Neural progenitor cell (in vitro differentiated cells): ENCODE data around the gene FOXG1. TPM values are rescaled to one million over a fixed set of nuclear protein-coding genes. Genes with fewer than 3 reads are reported as not detected.

Experiments
- DNase-seq: peaks from one replicate; pipeline ENCODE4 v3.0.0-alpha.2; 2016; ENCODE audit warnings: low spot score
- H2AFZ ChIP-seq: fragments of 200-600 bp; sonication (generic); replicated peaks from 2 replicates; pipeline ENCODE4 v1.6.1; 2016; ENCODE audit warnings: antibody characterized with exemption
- H3F3A ChIP-seq: fragments of 200-600 bp; sonication (generic); 2 replicates; pipeline ENCODE4 v1.6.1; 2016; ENCODE audit warnings: antibody characterized with exemption, low read depth
- H3K27ac ChIP-seq: fragments of 200-600 bp; sonication (generic); 2 replicates; pipeline ENCODE4 v1.5.1; 2016; ENCODE audit warnings: mild to moderate bottlenecking
- H3K27me3 ChIP-seq: fragments of 200-600 bp; sonication (generic); 2 replicates; pipeline ENCODE4 v1.6.1; 2016; ENCODE audit warnings: mild to moderate bottlenecking, moderate library complexity
- H3K36me3 ChIP-seq: fragments of 200-600 bp; sonication (generic); 2 replicates; pipeline ENCODE4 v1.5.1; 2016
- H3K4me1 ChIP-seq: fragments of 200-600 bp; sonication (generic); 2 replicates; pipeline ENCODE4 v1.6.1; 2016; ENCODE audit warnings: mixed run types
- H3K4me2 ChIP-seq: fragments of 200-600 bp; sonication (generic); 2 replicates; pipeline ENCODE4 v1.6.1; 2016
- H3K4me3 ChIP-seq: fragments of 200-600 bp; sonication (generic); 2 replicates; pipeline ENCODE4 v1.5.1; 2016
- H3K79me2 ChIP-seq: fragments of 200-600 bp; sonication (generic); 2 replicates; pipeline ENCODE4 v1.6.1; 2016; ENCODE audit warnings: low read depth
- H3K9ac ChIP-seq: fragments of 200-600 bp; sonication (generic); 2 replicates; pipeline ENCODE4 v1.6.1; 2016
- H3K9me3 ChIP-seq: fragments of 200-600 bp; sonication (generic); 2 replicates; pipeline ENCODE4 v1.5.1; 2016; ENCODE audit warnings: low read depth
- H4K20me1 ChIP-seq: fragments of 200-600 bp; sonication (generic); 2 replicates; pipeline ENCODE4 v1.6.1; 2016; ENCODE audit warnings: low read depth
- H3K27ac Mint-ChIP-seq: 3 replicates; pipeline ENCODE4 v1.8.0; 2021; ENCODE audit warnings: mixed read lengths
- H3K27me3 Mint-ChIP-seq: 2 replicates; pipeline ENCODE4 v1.8.0; 2022; ENCODE audit warnings: low read depth, mild to moderate bottlenecking, inconsistent platforms, moderate library complexity, mixed read lengths; ENCODE audit not compliant: insufficient read depth
- H3K36me3 Mint-ChIP-seq: 3 replicates; pipeline ENCODE4 v1.8.0; 2021; ENCODE audit warnings: mixed read lengths
- H3K4me1 Mint-ChIP-seq: 3 replicates; pipeline ENCODE4 v1.8.0; 2021; ENCODE audit warnings: mixed read lengths
- H3K4me3 Mint-ChIP-seq: 3 replicates; pipeline ENCODE4 v1.8.0; 2021; ENCODE audit warnings: mild to moderate bottlenecking, moderate library complexity, mixed read lengths
- H3K9me3 Mint-ChIP-seq: 3 replicates; pipeline ENCODE4 v1.8.0; 2020; ENCODE audit warnings: mixed read lengths
- CTCF ChIP-seq: fragments of 200-600 bp; sonication (generic); IDR thresholded peaks from 2 replicates; pipeline ENCODE4 v1.5.1; 2017; ENCODE audit warnings: antibody characterized with exemption, mild to moderate bottlenecking
- EZH2 ChIP-seq: fragments of 200-600 bp; sonication (generic); IDR thresholded peaks from 2 replicates; pipeline ENCODE4 v1.6.1; 2017; ENCODE audit warnings: antibody characterized with exemption, mild to moderate bottlenecking, moderate library complexity
- EZH2phosphoT487 ChIP-seq: fragments of 200-600 bp; sonication (generic); IDR thresholded peaks from 2 replicates; pipeline ENCODE4 v1.6.1; 2017; ENCODE audit warnings: antibody characterized with exemption
- total RNA-seq: library from RNA; depleted of rRNA; stranded (reverse); fragments of >200 nt; gene quantifications from 2 replicates; pipeline ENCODE4 v1.2.3, GENCODE V29; 2015; ENCODE audit warnings: low replicate concordance

FOXG1 gene
- total RNA-seq, 1 donor from 2014 or later: 0.69 TPM

GRCh38 chr14:28764257-28765160, 2.1 kb upstream of the FOXG1 start:
- H3K9ac ChIP-seq: no peak overlapping the region
- H3K4me1 ChIP-seq: peaks cover 10% of the 10 kb centered on the region
- H3K9me3 ChIP-seq: no peaks in the 10 kb centered on the region
- DNase-seq: peak; percentile 76
- H3K4me1 Mint-ChIP-seq: peaks cover 28% of the 10 kb centered on the region
- TF ChIP-seq CTCF: no peak
- peak; percentile 42 for TF ChIP-seq EZH2phosphoT487
- H3K4me3 Mint-ChIP-seq: peak overlapping the region; percentile 83
- H3K27me3 ChIP-seq: peaks cover 100% of the 10 kb centered on the region
- no peaks in the 10 kb centered on the region for H3K36me3 ChIP-seq
- H3K79me2 ChIP-seq: no peaks in the 10 kb centered on the region
- H3K27ac Mint-ChIP-seq: no peak overlapping the region
- H3K9me3 Mint-ChIP-seq: peaks cover 2% of the 10 kb centered on the region
- peak overlapping the region; percentile 61 for H3K4me3 ChIP-seq
- H3K36me3 Mint-ChIP-seq: no peaks in the 10 kb centered on the region
- H3K27me3 Mint-ChIP-seq: peaks cover 75% of the 10 kb centered on the region
- H2AFZ ChIP-seq: no peak overlapping the region
- no peak overlapping the region for H3K27ac ChIP-seq
- H3F3A ChIP-seq: peaks cover 35% of the 10 kb centered on the region
- peak overlapping the region; percentile 98 for H3K4me2 ChIP-seq
- peaks cover 49% of the 10 kb centered on the region for H4K20me1 ChIP-seq

GRCh38 chr14:28765169-28765830, 1.3 kb upstream of the FOXG1 start:
- peaks cover 100% of the 10 kb centered on the region for H3K27me3 ChIP-seq
- Mint-ChIP-seq H3K4me1 (peaks cover 21% of the 10 kb centered on the region), H3K36me3 (no peaks in the 10 kb centered on the region), H3K9me3 (peaks cover 2% of the 10 kb centered on the region), H3K4me3 (peak overlapping the region; percentile 83), H3K27ac (peak overlapping the region; percentile 57), H3K27me3 (peaks cover 67% of the 10 kb centered on the region)
- no peak overlapping the region for H3K27ac ChIP-seq
- H3K4me2 ChIP-seq: peak overlapping the region; percentile 98
- peaks cover 3% of the 10 kb centered on the region for H3K4me1 ChIP-seq
- H4K20me1 ChIP-seq: peaks cover 52% of the 10 kb centered on the region
- peaks cover 33% of the 10 kb centered on the region for H3F3A ChIP-seq
- H3K79me2 ChIP-seq: no peaks in the 10 kb centered on the region
- no peak for TF ChIP-seq CTCF
- TF ChIP-seq EZH2: peak; percentile 86
- no peak for TF ChIP-seq EZH2phosphoT487
- peak overlapping the region; percentile 61 for H3K4me3 ChIP-seq
- peak; percentile 46 for DNase-seq
- no peaks in the 10 kb centered on the region for H3K9me3 ChIP-seq
- no peak overlapping the region for H3K9ac ChIP-seq
- no peaks in the 10 kb centered on the region for H3K36me3 ChIP-seq
- peak overlapping the region; percentile 76 for H2AFZ ChIP-seq

- peak overlapping the region; percentile 83 for H3K4me3 Mint-ChIP-seq
- H3K36me3 ChIP-seq: no peaks in the 10 kb centered on the region
- H3K4me2 ChIP-seq: peak overlapping the region; percentile 98
- H3K4me3 ChIP-seq: peak overlapping the region; percentile 61
- H3K27ac Mint-ChIP-seq: no peak overlapping the region
- peaks cover 100% of the 10 kb centered on the region for H3K27me3 ChIP-seq
- peaks cover 56% of the 10 kb centered on the region for H4K20me1 ChIP-seq
- peaks cover 33% of the 10 kb centered on the region for H3F3A ChIP-seq
- no peaks in the 10 kb centered on the region for H3K36me3 Mint-ChIP-seq
- H3K9me3 Mint-ChIP-seq: peaks cover 2% of the 10 kb centered on the region
- no peaks in the 10 kb centered on the region for H3K79me2 ChIP-seq
- H3K4me1 Mint-ChIP-seq: peaks cover 17% of the 10 kb centered on the region
- no peak overlapping the region for H3K9ac ChIP-seq
- H3K27me3 Mint-ChIP-seq: peaks cover 69% of the 10 kb centered on the region
- H3K4me1 ChIP-seq: peaks cover 3% of the 10 kb centered on the region
- peak; percentile 83 for TF ChIP-seq EZH2
- TF ChIP-seq CTCF: no peak
- peak; percentile 83 for TF ChIP-seq EZH2phosphoT487
- H3K27ac ChIP-seq: no peak overlapping the region
- peak overlapping the region; percentile 76 for H2AFZ ChIP-seq
- H3K9me3 ChIP-seq: no peaks in the 10 kb centered on the region
- peak; percentile 68 for DNase-seq
Observed at GRCh38 chr14:28765831-28766468, 637 bp upstream of the FOXG1 start.
